Mesodermal cell (in vitro differentiated cells): Measurements from ENCODE around the gene PLA2G2C.

Experiments
- H3K27ac ChIP-seq: 2 replicates; pipeline ENCODE4 v1.7.0; 2013; ENCODE audit warnings: mild to moderate bottlenecking, low read depth, low read length, moderate library complexity; ENCODE audit not compliant: severe bottlenecking
- H3K36me3 ChIP-seq: 2 replicates; pipeline ENCODE4 v1.7.1; 2013; ENCODE audit warnings: mild to moderate bottlenecking, low read length, moderate library complexity; ENCODE audit not compliant: control insufficient read depth, insufficient read depth
- H3K4me1 ChIP-seq: one replicate; pipeline ENCODE4 v1.7.1; 2013; ENCODE audit warnings: mild to moderate bottlenecking, low read length; ENCODE audit not compliant: insufficient read depth, control insufficient read depth, poor library complexity, severe bottlenecking
- H3K4me3 ChIP-seq: 2 replicates; pipeline ENCODE4 v1.7.0; 2013; ENCODE audit warnings: low read length, control low read depth, mild to moderate bottlenecking; ENCODE audit not compliant: insufficient read depth, poor library complexity, severe bottlenecking; ENCODE audit errors: extremely low read depth
- H3K9me3 ChIP-seq: 2 replicates; pipeline ENCODE4 v1.7.1; 2013; ENCODE audit warnings: mild to moderate bottlenecking, low read length, moderate library complexity; ENCODE audit not compliant: control insufficient read depth
- WGBS, 2 experiments: methylation state at CpG; one replicate each; pipeline ENCODE4 v1.1.5; 2013; ENCODE audit warnings: missing lambda C conversion rate in 2 of 2; ENCODE audit not compliant: insufficient coverage in 2 of 2; 5-methylcytosine and 5-hydroxymethylcytosine counted together

The PLA2G2C gene

DNA sequence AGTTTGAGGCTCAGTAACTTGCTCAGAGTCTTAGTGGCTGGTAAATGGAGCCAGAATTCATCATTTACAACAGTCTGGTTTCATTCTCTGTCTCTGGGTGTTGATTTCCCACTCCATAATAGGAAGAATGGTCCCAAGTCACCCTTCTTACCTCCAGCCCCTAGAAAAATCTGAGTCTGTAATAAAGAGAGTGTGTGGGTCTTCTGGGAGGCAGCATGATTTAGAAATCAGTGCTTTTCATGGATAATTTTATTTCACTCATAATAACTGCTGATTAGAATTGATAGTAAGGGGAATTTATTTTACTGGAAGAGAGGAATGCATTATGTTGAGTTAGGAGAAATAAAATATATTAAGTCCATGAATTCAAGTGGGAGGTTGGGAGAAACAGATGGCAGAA is 69.1 kb downstream of the PLA2G2C start:
- H3K36me3 ChIP-seq: no peaks in the 10 kb centered on the region
- no peak overlapping the region for H3K27ac ChIP-seq
- H3K4me1 ChIP-seq: no peaks in the 10 kb centered on the region
- H3K4me3 ChIP-seq: no peak overlapping the region
- no peaks in the 10 kb centered on the region for H3K9me3 ChIP-seq

DNA sequence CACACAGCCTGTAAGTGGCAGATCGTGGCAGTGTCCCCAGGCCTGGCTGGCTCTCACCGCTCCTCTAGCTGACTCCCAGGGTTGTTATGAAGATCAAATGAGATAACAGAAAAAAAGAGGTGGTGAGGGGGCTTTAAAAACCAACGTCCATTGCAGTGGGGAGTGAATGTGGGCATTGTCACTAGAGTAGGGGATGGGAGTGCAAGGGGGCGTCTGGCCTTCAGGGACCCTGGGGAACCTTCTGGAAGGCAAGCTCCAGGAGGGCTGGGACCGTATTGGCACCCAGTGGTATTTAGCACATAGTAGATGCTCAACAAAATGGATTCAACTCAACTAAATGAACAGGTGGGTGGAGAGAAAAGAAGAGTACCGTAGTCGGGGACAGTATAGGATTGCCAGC is 70.4 kb downstream of the PLA2G2C start:
- H3K36me3 ChIP-seq: no peaks in the 10 kb centered on the region
- H3K27ac ChIP-seq: no peak overlapping the region
- no peaks in the 10 kb centered on the region for H3K4me1 ChIP-seq
- H3K9me3 ChIP-seq: no peaks in the 10 kb centered on the region
- WGBS, 2 experiments: 96% methylated on average over 3 to 6 of the region's 7 CpGs
- H3K4me3 ChIP-seq: no peak overlapping the region

DNA sequence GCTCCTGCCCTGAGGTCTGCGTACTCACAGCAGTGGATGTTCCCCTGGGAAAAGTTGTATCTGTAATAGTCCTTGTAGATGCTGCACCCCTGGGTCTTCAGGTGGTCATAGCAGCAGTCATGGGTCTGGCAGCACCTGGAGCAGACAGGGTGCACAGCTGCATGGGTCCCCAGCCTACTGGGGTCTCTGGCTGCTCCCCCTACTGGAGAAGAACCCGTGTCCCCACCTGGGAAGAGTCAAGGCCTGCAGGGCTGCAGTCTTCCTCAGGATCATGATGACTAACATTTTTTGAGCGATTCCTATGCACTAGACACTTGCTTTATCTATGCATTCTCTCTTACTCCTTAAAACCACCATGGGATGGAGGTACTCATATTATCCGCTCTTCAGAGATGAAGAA is 70.8 kb downstream of the PLA2G2C start:
- H3K4me1 ChIP-seq: no peaks in the 10 kb centered on the region
- WGBS, 2 experiments: 81 to 83% methylated on average over 3 to 4 of the region's 4 CpGs
- no peak overlapping the region for H3K27ac ChIP-seq
- no peaks in the 10 kb centered on the region for H3K36me3 ChIP-seq
- no peaks in the 10 kb centered on the region for H3K9me3 ChIP-seq
- H3K4me3 ChIP-seq: no peak overlapping the region

DNA sequence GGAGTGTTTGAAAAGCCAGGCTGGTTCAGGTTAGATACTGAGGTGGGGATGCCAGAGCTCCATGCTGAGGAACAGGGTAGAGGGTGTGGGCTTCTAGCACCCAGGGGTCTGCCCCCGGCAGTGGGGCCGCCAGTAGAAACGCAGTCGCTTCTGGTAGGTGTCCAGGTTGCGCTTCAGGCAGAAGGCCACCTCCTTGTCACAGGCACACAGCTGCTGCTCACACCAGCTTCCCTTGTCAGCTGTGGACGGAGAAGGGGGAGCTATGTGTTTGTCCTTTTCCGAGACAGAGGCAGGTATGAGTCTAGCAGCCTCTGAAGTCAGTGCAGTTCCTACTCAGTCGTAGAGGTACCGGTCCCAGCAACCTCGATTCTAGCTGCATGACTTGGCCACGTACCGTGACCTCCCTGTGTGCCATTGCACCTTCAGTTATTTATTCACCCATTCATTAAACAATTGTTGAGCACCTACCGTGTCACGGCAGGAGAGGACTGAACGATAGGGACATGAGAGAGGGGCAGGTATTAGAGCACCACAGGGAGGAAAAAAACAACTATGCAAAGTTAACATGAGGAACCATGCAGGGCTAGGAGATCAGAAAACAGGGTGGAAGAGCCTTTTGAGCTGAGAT is 72.2 kb downstream of the PLA2G2C start:
- no peak overlapping the region for H3K27ac ChIP-seq
- no peaks in the 10 kb centered on the region for H3K9me3 ChIP-seq
- H3K4me1 ChIP-seq: no peaks in the 10 kb centered on the region
- WGBS, 2 experiments: 88 to 89% methylated on average over 9 to 13 of the region's 15 CpGs
- no peak overlapping the region for H3K4me3 ChIP-seq
- H3K36me3 ChIP-seq: no peaks in the 10 kb centered on the region
